Measurements from ENCODE around the gene ASCL5. TPM values are rescaled to one million over a fixed set of nuclear protein-coding genes. Genes with fewer than 3 reads are reported as not detected.
A peak's percentile ranks its signal among the peaks of the same experiment; 100 is the strongest.

Gene ASCL5
- total RNA-seq, 1 donor from 2014 or later = not detected

DNA sequence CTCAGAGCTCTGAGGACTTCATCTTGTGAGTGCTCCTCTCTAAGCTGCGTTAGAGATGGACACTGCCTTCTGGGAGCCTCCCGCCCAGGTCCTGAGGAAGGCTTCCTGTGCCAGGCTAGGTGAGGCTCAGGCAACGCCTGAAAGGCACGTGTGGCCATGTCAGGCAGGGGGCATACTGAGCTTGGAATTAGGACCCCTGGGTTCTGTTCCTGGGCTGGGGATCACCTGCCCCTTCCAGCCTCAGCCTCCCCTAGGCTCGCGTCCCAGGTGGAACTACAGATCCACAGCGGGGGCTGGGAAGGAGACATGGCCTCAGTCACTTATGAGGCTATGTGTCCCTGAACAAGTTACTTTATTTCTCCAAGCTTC lies 10.0 kb upstream of the ASCL5 start:
- ATAC-seq = no peak
- DNase-seq (ENCODE audit: low spot score) = no peak

DNA sequence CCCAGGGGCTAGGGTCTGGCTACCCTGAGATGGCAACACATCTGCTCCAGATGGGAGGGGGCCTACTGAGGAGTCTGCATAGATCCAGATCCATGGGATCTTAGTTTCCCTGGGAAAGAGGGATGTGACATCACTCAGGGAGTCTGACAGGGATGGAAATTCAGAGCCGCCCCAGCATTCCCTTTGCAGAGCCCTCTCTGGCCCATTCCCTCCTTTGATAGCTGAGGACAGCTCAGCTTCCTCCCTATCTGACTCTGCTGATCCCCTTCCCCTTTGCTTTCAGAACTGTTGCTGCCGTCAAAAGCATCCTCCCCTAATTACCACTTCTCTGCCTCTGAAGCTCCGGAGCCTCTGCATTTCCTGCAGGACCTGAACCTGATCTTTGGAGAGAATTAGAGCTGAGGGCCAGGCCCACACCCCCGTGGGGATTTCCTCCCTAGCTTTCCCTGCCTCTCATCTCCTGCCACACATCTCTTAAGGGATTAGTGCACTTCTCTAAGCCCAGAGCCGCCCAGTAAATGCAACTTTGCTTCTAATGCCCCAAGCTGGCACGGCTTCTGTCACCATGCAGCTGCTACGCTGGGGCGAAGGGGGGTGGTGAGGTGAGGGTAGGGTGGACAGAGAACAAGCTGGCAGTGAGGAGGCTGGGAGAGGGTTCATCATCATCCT lies 9.5 kb upstream of the ASCL5 start:
- ATAC-seq (no peak), DNase-seq (ENCODE audit: low spot score) (no peak)

DNA sequence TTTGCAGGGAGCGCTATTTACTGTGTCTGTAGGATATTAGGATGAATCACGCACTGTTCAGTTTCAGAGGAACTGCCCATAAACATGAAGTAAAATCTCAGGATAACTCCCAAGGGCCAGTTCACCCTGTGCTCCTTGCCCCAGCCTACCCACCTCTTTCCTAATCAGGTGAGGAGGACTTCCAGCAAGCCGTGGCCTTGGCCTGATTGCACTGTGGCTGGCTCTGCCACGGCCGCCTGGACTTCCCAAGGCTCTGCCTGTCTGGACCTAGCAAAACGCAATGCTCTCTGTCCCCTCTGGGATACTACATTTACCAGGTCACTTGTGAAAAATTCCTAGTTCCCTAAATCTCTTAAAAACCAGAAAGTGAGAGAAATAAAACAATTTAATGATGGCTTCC lies 7.4 kb upstream of the ASCL5 start:
- DNase-seq (ENCODE audit: low spot score) (no peak), ATAC-seq (peak; percentile 29)

DNA sequence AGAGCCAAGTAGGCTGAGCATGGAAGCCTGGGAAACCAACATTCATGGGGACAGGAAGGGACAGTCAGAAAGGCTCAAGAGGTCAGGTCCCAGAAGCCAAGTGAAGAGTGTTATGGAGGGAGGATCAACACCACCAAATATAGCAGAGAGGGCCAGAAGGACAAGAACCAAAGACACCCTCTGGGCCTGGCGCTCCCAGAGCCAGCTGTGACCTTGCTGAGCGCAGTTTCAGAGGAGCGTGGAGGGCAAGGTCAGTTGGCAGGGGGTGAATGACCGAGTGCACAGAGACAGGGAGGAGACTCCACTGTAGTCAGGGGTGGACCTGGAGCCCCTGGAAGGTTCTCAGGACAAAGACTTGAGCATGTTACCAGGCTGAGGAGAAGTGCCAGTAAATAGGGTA lies 4.4 kb upstream of the ASCL5 start:
- DNase-seq (ENCODE audit: low spot score) (no peak), ATAC-seq (peak; percentile 29)

DNA sequence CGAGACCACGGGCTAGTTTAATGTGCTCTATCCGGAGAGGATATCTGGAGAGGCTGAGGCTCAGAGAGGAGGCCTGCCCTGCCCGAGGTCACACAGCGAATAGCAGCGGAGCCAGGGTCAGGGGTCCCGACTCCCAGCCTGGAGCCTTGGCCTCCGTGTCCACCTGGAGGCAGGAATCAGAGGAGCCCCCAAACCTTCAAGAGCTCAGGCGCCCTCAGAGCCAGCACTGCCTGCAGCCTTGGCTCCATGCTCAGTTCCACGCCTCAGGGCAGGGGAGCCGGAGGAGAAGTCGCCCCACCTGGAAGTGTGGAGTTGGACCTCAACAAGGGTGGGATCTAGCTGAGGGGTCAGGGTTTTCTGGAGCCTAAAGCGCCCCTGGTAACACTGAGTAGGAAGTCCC lies 2.0 kb upstream of the ASCL5 start:
- DNase-seq (ENCODE audit: low spot score) (no peak), ATAC-seq (no peak)

DNA sequence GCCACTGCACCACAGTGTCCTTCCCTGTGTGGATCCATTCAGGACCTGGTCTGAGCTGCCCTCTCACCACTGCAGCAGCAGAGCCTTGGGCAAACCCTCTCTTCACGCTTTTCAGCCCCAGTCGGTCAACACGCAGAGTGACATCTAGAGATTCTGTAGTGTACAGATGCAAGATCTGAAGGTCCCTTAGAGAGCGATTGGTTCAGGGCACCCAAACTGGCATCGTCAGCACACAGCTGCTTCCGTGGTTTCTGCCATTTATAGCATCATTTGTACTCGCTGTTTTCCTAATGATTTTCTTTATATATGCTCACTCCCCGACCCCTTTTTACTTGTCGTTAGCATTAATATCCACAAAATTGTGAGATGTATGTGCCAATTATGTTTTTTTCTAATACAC lies 1.5 kb upstream of the ASCL5 start:
- ATAC-seq = no peak
- DNase-seq (ENCODE audit: low spot score) = no peak

DNA sequence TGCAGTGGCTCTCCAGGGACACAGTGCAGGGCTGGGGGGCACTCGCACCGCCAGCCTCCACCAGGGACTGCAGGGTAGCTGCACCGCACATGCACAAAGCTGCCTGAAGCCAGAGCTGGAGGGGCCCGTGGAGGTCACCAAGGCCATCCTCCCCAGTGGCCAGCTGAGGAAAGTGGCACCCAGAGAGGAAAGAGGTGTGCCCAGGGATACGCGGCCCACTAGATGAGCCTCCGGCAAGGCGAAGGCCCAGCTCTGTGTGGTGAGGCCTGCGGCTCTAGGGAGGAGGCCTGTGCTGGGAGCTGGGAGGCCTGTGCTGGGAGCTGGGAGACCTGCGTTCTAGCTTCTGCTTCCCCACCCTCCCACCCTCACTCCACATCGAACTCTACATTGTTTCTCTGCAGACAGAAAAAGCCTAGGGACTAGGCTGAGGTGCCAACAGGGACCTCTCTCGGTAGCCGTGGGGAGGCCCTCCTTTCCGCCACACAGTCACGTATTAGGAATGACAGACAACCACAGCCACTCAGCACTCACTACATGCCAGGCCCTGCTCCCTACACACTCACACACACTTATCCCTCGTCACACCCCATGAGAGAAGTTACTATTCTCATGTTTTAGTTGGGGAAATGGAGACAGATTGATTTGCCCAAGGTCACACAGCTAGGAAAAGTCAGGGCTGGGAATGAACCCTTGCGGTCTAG lies 921 bp upstream of the ASCL5 start:
- DNase-seq (ENCODE audit: low spot score) = no peak
- ATAC-seq = no peak

DNA sequence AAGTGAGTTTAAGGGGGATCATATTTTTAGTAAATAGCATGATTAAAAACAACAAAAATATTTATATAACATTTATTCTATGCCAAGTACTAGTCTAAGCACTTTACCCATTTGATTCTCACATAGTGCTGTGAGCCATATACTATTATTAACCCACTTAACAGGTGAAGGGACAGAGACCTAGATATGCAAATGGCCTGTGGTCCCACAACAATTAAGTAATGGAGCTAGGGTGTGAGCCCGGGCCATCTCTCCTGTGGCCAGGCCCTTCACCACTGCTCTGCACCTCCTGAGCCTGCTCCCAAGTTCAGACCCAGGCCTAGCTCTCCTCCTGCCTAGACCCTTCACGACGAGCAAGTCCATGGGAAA lies 537 bp downstream of the ASCL5 start:
- DNase-seq (ENCODE audit: low spot score) = no peak
- no peak for ATAC-seq

DNA sequence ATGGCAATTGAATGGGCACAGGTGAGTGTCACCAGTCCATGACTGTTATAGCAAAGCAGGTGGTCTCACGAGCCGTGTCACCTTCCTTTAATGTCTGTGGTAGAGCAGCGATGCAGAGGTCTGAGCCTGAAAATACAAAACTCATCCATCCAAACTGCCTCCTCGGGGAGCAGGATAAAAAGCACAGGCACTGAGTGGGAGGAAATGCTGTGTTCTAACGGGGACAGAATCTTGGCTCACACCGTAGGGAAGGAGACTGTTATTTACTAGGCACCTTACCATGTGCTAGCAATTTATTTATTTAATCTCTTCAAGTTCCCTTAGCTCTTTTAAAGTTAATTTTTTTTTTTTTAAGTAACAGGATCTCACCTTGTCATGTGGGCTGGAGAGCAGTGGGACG lies 1.2 kb downstream of the ASCL5 start:
- DNase-seq (ENCODE audit: low spot score) (no peak), ATAC-seq (no peak)

DNA sequence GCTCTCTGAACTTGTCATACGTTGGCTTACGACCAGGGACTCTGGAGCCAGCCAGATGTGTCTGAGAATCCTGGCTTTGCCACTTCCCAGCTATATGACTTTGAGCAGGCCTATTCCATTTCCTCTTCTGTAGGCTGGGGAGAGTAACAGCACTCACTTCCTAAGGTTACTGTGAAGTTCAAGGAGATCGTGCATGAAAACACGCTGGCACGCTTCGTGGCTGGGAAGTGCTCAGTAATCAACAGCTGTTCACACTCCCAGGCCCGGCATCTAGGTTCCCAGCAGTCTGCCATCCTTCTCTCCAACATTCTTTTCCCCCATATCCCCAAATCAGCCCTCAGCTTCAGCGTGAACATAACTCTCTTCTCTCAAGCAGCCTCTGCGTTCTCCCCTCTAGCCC lies 2.0 kb downstream of the ASCL5 start:
- DNase-seq (ENCODE audit: low spot score) (no peak), ATAC-seq (peak; percentile 14)

DNA sequence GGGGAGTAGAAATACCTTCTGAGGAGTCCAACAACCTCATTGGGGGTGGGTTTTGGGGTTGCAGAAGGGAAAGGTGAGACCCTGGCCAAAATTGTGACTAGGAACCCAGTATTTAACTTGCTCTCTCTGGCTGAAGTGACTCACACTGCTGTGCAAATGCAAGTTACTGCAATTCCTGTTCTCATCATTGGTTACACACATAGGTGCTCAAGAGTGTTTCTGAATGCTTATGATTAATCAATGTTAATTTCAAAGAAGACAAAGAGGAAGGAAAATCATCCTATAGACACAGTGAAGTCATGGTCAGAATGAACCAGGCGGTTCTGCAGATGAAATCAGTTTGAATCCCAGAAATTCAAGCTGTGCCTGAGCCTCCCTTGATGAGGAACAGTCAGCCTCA lies 3.1 kb downstream of the ASCL5 start:
- ATAC-seq = no peak
- no peak for DNase-seq (ENCODE audit: low spot score)

DNA sequence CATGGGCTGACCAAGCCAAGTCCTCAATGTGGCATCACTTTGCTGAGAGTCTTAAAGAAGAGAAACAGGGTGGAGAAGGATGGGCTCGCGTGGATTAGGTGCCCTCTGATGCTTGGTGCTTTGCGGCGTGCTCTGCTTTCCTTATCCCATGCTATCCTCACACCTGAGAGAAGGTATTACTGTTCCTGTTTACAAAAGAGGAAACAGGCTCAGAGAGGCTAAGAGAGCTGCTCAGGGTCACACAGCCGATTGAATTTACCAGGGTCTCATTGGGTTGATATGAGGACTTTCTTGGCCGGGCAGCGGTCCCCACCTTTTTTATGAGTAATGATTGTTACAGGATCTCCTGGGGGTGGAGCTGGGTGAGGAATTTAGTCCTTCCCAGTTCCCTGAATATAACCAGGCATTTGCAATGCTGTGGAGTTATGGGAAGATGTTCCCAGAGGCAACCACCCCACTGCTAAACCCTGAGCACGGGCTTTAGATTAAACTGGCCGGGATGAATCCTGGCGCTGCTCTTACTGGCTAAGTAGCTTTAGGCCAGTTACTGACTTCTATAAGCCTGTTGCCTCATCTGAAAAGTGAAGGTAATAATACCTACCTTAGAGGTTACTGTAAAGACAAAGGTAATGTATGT lies 4.5 kb downstream of the ASCL5 start:
- ATAC-seq (no peak), DNase-seq (ENCODE audit: low spot score) (no peak)

DNA sequence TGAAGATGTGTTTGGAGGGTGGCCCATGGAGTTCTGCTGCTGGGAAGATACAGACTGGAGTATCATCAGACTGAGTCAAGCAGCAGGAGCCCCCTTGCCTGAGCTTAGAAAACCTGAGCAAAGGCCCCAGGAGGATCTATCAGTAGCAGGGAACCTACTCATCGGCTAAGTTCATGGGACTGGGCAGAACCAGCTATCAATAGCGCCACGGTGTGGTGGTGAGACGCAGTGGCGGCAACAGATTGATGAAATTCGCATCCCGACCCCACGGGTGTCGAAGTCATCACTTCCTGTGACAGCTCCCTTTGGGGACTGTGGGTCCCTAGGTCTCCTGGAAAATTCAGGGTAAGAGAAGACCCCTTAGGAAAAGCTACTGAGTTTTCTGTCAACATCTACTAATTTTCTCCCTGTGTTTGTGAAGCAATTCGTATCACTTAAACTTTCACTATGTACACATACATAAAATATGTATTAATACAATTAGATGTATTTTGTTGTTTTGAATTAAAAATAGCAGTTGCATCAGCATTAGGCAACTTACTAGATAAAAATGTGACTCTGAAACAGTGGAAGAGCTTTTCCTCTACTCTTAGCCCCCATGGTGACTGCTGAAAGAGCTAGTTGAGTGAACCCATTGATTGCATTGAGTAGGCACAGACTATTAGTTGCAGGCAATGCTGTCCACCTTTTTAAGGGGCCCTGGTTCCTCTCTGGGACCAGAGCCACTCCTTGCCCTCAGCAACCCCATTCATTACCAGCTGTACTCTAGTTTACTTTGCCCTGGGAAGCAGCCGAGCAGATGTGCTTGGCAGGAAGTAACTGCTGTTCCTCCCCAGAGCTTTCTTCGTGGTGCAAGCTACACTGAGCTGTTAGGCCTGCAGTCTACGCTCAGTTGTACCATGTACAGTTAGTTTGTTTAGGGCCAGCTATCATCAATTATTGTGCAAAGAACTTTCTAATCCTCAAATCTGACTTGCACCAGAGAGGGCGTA lies 7.5 kb downstream of the ASCL5 start:
- no peak for DNase-seq (ENCODE audit: low spot score)
- ATAC-seq = peak; percentile 29

DNA sequence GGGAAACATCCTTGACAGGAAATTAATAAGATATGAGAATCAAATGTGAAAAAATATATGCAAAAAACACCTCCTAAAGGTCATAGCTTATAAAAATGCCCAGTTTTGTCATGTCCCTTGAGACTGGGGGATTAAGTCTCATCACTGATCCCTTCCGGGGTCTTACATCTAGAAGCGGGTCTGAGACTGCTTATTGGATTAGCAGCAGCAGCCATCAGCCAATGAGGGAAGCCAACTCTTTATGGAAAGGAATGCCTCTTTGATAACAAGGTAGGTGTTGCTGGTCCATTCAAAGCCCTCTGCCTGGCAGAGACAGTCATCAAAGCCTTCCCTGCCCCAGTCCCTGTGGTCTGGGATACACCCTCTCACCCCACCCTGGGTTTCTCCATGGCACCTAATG lies 10.9 kb downstream of the ASCL5 start:
- ATAC-seq (no peak), DNase-seq (ENCODE audit: low spot score) (no peak)

DNA sequence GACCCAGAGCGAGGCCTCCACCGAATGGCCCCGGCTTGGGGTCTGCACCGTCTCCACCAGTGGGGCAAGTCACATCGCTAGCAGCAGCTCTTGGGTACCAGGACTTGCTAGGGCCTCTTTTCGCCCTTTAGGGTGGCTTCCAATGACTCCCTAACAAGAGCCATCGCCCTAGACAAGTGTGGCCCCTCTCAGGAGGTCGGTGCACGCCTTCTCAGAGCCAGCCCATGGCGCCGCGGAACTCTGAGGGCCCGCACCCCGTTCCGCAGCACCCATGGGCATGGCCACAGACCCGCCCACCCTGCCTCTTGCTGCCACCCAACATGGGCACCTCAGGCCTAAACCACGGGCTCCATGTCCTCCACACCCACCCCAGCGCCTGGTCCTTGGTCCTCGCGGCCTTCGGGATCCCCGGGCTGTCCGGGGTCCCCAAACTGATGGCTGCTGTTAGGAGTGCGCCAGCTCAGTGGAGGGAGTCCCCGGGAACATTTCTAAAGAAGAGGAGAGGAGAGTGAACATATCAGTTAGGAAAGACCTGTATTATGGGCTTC lies 11.5 kb downstream of the ASCL5 start:
- ATAC-seq = no peak
- DNase-seq (ENCODE audit: low spot score) = no peak

DNA sequence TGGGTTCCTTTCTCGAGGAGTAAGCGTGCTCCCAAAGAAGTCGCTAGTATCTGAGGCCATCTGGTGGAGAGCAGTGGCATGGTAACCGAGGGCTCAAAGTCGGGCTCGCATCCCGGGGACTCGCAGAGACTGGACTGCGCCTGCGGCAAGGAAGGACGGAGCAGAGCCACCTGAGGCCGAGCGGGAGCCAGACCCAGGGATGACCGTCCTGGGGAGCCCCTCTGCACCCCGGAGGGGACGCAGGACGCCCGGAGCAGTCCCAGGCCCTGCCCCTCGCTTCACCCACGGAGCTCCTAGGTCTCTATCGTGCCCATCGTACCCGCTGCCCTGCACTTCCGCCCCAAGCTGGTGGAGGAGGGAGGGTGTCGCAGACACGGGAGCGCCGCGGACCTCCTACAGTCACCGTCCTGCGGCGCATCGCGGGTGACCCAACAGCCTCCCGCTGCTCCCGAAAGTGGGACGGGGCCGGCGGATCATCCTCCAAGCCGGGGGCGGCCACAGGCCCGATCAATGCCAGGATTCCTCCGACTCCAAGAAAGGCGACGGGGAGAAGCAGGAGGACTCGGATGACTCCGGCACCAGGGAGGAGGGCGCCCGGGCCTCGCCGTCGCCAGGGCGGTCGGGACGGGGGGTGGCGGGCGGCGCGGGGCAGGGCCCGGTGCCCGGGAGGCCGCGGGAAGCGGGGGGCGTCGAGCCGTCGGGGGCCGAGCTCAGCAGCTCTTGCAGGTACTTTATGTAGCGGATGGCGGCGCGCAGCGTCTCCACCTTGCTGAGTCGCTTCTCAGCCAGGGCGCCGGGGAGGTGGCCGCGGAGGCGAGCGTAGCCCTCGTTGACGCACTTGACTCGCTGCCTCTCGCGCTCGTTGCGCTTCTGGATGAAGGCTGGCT lies 12.5 kb downstream of the ASCL5 start:
- peak; percentile 98 for ATAC-seq
- DNase-seq (ENCODE audit: low spot score) = peak; percentile 85

DNA sequence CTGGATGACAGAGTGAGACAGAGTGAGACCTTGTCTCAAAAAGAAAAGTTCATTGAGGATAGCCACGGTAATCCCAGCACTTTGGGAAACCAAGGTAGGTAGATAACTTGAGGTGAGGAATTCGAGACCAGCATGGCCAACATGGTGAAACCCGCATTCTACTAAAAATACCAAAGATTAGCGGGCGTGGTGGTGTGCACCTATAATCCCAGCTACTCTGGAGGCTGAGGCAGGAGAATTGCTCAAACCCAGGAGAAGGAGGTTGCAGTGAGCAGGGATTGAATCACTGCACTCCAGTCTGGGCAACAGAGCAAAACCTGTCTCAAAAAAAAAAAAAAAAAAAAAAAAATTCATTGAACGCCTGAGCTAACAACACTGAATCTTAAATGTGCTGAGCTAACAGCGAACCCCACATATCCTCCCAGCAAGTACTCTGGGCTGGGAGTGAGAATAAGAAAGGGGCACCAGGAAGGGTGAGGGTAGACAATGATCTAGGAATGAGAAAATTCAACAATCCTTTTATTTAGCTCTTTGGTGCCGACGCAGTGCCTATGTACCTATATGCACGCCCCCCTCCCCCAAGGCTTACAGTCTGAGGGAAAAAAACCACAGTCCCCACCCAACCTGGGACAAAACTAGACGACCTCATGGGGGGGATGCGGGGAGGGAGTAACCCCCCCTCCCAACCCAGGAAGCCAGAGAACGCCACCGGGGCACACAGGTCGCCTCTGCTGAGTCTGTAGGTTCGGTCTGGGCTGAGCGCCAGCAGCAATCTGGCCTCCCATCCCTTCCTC lies 13.3 kb downstream of the ASCL5 start:
- DNase-seq (ENCODE audit: low spot score) (no peak), ATAC-seq (no peak)

DNA sequence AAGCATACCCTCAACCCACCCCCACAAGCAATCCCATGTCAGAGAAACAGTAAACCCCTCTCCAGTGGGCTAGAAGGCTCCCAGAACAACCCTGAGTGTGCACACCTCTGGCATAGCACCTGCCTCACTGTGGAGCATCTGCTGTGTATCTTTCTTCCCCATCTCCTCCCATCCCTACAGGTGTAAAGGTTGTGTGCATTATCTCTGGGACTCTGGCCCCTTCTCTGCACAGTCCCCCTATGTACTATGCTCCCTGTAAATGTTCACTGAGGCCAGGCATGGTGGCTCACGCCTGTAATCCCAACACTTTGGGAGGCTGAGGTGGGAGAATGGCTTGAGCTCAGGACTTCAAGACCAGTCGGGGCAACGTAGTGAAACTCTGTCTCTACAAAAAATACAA lies 14.1 kb downstream of the ASCL5 start:
- ATAC-seq (no peak), DNase-seq (ENCODE audit: low spot score) (no peak)

DNA sequence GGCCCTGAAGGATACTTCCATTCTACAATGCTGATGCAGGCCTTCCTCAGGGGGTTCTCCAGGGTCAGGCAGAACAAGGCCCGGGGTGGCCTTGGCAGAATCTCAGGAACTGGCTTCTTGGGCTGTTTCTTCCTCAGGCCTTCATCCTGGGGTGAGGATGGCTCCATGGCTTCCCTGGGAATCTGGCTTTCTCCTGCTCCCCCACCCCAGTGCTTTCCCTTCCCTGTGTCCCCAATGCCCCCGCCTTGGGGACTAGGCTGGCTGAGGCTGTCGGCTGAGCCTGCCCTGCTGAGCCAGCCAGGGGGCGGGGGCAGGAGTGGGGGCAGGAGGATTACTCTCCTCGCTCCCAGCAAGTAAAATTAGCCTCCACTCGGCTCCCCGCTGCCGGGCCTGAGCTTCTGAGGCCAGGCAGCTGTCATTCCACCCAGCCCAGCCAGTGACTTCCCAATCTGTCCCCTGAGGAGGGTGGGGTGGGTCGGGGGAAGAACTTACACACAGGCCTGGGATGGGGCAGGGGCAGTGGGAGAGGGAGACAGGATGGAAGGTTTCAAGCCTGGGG lies 14.7 kb downstream of the ASCL5 start, which contains the start of gene CACNA1S:
CACNA1S (minus strand) TSS at position 254 of the 559 bp plus-strand sequence; CDS start at position 167, 87 bp downstream.
- no peak for ATAC-seq

More for the DNA sequence above, 14.7 kb downstream of the ASCL5 start, which contains the start of gene CACNA1S:
- DNase-seq (ENCODE audit: low spot score) = no peak
